ENCODE measurements around the gene ATP5F1A.

- TF ChIP-seq, protein P1, sequence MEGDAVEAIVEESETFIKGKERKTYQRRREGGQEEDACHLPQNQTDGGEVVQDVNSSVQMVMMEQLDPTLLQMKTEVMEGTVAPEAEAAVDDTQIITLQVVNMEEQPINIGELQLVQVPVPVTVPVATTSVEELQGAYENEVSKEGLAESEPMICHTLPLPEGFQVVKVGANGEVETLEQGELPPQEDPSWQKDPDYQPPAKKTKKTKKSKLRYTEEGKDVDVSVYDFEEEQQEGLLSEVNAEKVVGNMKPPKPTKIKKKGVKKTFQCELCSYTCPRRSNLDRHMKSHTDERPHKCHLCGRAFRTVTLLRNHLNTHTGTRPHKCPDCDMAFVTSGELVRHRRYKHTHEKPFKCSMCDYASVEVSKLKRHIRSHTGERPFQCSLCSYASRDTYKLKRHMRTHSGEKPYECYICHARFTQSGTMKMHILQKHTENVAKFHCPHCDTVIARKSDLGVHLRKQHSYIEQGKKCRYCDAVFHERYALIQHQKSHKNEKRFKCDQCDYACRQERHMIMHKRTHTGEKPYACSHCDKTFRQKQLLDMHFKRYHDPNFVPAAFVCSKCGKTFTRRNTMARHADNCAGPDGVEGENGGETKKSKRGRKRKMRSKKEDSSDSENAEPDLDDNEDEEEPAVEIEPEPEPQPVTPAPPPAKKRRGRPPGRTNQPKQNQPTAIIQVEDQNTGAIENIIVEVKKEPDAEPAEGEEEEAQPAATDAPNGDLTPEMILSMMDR (IDR thresholded peaks at IDR 0.05), result no peak
- TF ChIP-seq POLR2A (IDR thresholded peaks at IDR 0.05), result no peak
These were observed 36.3 kb downstream of the ATP5F1A start for GRCh38 chr18:46061796-46062195.

All from adrenal gland (tissue), 5 donors.